GM19372 (cell line): ENCODE measurements around the gene AP1AR.
"Not testable (repeated sequence)": the region's sequence is repeated elsewhere in the genome, so short reads cannot be mapped to it uniquely, and the experiment has no call there.

Source experiments
- ATAC-seq: cut with Tn5 transposase; IDR thresholded peaks from one replicate; pipeline ENCODE4 v1.9.1; 2021; ENCODE audit warnings: mild to moderate bottlenecking, low read depth, moderate library complexity; ENCODE audit not compliant: unreplicated experiment

Gene AP1AR, protein sequence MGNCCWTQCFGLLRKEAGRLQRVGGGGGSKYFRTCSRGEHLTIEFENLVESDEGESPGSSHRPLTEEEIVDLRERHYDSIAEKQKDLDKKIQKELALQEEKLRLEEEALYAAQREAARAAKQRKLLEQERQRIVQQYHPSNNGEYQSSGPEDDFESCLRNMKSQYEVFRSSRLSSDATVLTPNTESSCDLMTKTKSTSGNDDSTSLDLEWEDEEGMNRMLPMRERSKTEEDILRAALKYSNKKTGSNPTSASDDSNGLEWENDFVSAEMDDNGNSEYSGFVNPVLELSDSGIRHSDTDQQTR

DNA sequence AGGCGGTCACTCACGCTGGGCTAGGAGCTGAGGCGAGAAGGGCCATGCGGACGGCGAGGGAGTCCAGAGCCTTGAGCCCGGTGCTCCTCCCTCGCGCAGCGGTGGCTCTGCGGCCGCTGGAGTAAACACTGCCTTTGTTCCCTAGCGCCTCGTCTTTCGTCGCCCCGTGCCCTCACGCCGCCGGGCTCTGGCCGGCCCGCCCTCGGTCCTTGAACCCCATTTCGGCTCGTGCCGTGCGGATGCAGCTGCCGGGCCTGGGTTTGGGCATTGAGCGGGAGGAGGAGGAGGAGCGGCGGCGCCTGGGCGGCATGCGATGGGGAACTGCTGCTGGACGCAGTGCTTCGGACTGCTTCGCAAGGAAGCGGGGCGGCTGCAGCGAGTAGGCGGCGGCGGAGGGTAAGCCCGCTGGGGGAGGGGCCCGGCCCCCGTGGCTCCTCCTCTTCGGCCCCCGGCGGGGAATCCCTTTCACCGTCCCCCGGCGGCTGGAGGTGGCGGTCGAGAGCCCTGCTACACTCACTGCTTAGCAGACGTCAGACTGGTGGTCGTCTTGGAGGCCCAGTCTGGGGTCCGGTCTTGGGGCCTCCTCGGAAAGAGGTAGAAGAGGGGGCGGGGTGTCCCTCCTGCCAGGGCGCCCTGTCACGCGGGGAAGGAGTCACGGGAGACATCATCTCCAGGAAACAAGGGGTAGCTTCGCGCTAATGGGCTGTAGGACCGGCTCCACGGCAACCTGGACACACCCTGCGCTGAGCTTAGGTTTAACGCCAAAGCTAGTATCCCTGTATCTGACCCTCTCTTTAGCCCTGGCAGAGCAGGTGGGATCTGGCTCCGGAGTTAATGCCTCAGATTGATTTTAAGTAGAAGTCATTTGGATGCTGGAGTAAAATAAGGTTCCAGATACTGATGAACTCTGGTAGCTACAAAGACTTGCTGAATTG, at the start of gene AP1AR:
TSS of gene AP1AR (plus strand) at position 9 of the 935 bp plus-strand sequence. CDS start at position 314, 305 bp downstream.
- ATAC-seq = peak; percentile 54

DNA sequence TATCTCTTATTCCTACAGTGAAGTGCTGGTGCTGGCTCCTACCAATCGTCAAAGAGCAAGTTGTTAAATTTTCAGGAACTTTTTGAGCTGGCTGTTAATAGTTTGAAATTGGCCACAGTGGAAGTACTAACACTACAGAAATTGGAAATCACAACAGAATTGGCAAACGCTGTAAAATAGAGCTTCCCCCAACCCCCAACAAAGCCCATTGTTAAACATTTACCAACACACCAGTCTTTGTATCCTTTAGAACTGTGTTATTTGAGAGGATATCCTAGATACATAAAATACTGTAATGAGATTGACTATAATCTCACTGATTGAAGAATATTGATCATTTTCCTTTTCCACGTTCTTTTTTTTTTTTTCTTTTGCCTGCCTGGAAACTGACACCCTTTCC, 49.0 kb upstream of the AP1AR start:
- ATAC-seq = no peak

DNA sequence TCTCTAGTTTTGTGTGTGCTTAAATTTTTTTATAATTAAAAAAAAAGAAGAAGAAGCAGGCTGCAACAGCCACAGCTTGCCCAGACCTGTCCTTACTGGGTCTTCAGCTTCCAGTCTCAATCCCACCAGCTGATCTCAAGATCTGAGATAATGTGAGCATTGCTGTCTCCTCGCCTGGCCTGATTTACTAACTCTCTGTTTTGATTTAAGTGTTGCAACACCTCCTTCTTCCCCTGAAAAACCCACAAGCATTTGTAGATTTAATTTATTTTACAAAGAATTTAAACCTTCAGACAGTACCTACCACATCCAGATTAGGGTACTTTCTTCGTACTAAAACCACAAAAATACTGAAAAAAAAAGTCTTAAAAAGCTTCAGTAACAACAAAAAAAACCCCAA, 48.3 kb upstream of the AP1AR start:
- no peak for ATAC-seq

DNA sequence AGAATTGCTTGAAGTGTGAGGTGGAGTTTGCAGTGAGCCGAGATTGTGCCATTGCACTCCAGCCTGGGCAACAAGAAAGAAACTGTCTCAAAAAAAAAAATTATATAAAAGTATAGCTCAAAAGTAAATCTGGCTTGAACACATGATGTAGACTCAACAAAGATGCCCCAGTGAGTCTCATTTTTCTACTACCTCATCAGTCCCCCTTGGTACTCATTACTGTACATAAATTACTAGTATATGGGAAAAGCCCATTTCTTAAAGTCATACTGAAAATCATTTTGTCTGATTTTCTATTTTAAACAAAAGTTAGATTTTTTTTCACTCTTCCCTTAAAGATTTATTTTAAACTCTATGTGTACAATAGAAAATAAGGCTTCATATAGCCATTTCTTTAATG, 47.1 kb upstream of the AP1AR start:
- ATAC-seq = no peak

DNA sequence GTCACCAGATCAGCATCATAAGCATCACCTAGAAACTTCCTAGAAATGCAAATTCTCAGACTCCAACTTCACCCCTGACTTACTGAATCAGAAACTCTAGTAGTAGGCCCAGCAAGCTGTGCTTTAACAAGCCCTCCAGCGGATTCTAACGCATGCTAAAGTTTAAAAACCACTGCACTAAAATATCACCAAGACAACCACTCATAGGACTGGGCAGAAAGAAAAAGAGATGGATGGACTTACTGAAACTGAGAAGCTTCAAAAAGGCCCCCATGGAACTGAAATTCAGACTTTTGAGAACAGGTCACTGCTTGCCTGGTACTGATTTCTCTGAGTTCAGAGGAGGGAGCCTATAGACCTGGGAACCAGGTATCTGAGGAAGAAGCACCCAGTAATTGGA, 46.3 kb upstream of the AP1AR start:
- ATAC-seq = no peak

DNA sequence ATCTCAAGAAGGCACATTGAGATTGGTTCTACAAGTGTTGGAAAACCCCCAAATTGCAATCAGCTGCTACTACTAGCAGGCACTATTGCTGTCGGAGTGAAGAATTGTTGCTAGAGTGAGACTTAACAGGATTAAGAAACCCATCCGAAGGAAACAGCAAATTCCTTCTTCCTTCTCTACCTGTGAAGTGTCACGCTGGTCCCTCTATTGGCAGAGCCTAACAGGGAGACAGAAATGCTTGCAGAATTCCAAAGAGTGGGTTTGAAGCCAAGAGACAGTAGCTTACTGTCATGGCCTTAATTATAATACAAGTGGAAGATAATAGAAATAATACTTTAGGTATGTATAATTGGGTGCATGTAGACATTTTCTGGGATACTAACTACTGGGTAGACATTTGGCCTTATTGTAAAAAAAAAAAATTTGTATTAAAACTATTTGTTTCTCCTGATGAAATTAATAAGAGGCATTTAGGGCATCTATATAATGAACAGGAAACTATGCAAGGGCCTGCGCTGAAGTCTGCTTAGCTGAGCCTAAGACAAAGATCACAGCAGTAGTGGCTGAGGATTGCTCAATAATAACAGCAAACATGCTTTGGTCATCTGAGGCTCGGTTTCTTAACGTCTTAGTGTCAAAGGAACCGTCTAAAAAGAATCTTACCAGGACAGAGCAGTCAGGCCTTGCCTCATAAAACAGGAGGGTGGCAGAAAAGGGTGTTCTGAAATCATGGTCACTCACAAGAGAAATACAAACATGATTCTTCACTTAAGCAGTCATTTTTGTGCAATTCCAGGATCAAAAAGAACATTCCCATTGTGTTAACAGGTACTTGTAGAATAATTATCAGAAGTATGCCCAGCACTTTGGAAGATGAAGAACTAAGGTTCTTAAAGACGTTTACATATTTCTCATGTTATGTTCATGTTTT, 45.6 kb upstream of the AP1AR start:
- ATAC-seq = no peak

DNA sequence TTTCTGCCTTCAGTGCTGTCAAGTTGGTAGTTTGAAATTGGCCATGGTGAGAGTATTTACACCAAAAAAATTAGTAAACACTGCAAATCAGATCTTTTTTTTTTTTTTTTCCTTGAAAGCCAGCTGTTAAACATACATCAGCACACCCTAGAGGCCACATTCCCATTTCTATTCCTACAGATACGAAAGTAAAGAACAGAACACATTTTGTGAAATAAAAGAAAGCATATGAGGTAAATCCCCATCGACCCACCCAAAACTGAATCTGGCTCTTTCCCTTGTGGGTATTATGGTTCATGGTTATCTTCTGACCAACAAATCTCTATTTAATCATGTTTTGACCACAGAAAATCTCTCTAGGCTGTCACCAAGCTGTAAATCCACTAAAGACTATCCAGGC, 41.8 kb upstream of the AP1AR start:
- no peak for ATAC-seq

DNA sequence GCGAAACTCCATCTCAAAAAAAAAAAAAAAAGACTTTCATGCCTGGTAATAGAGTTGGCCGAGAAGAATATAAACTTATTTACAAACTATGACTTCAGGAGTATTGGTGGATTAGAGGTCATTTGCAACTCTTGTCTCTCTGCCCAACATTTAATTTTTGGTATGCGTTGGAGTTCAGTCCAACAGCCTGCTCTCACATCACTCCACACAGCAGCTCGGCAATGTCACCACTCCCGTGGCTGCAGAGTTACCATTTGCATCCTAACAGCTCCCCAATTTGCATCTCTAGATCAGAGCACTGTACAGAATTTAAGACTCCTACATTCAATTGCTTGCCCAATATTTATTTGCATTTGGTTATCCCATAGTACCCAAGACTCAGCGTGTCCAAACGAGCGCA, 40.9 kb upstream of the AP1AR start:
- no peak for ATAC-seq

DNA sequence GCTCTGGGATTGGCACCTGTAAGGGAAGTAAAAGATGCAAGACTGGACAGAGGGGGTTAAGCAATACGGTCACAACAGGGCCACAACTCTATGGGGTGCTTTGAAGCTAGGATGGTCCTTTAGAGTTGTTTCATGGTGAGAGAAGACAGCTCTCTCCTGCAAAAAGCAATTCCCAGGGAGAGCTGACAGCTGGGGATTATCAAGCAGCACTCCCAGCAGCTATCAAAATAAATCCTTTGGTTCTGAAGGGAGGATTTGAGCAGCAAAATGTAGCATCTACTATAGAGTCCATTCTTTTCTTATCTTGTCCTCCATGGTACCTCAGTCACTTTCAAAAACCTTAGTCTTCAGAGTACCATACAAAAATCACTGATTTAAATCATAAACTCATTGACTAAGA, 35.1 kb upstream of the AP1AR start:
- no peak for ATAC-seq

DNA sequence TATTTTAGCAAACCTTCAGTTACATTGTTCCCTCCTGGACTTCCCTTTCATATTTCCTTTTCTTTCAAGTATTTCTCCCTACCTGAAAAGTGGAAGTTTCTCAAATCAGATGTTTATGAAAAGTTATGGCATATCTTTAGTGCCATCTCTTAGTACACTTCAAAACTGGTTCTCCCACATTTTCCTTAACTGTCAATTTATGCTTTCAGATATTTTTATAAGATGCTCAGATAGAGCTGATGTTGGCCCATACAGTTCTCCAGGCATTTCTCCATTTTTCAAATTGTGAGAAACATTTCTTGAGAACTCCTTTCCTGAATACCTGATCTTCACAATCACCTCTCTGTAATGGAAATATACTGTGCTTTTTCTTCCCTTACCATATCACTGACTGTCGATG, 32.5 kb upstream of the AP1AR start:
- ATAC-seq = peak; percentile 7

DNA sequence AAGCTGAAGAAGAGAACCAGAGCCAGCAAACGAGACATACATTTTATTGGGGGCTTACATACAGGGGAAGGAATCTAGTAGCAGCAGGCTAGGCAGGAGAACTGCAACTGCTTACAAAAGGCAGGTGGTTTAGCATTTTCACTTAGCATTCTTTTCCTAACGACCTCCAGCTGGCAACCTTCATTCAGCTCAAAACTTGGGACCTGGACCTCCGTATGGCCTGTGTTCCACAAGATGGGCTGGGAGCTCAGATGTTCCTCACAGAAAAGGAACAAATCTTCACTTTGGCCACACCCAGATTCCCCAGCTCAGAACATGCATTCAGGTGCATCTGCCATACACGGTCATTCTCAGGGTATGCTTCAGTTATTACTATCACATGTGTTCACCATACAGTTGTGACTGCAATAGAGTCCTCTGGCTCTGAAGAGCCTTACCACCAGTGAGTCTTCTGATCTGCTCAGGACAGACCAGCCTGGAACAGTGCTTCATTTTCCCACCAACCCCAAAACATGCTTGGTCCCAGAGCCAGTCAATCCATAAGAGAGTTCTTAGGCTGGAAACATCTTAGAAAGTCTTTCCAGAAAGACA, 29.6 kb upstream of the AP1AR start:
- ATAC-seq = no peak

DNA sequence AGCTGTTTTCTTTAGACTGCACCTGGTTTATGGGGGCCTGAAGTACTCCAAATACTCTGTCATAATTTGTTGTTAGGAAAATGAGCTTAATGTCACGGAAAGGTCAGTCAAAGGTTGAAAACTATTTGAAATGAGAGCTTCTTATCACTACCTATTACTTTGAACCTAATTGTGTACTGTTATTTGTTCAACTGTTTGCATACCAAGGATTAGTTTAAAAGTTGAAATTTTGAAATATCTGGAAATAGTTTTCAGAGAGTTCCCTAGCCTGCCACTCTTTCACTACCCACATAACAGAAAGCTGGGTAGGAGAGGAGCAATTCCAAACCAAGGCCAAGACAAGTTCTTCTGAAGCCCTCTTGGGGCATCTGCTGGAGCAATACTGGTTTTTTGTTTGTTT, 28.0 kb upstream of the AP1AR start:
- ATAC-seq = no peak

DNA sequence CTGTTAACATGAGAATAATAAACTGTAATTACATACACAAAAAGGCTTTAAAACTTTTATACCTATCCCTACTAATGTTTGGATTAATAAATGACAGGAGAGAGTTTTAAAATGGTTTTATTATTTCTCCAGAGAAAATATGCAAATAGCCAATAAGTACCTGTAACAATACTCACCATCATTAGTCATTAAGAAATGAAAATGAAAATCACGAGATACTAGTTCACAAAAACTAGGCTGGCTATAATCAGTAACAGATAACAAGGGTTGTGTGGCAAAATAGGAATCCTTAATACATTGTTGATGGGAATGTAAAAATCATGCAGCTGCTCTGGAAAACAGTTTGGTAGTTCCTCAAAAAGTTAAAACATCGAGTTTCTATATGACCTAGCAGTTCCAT, 25.2 kb upstream of the AP1AR start:
- ATAC-seq = no peak

DNA sequence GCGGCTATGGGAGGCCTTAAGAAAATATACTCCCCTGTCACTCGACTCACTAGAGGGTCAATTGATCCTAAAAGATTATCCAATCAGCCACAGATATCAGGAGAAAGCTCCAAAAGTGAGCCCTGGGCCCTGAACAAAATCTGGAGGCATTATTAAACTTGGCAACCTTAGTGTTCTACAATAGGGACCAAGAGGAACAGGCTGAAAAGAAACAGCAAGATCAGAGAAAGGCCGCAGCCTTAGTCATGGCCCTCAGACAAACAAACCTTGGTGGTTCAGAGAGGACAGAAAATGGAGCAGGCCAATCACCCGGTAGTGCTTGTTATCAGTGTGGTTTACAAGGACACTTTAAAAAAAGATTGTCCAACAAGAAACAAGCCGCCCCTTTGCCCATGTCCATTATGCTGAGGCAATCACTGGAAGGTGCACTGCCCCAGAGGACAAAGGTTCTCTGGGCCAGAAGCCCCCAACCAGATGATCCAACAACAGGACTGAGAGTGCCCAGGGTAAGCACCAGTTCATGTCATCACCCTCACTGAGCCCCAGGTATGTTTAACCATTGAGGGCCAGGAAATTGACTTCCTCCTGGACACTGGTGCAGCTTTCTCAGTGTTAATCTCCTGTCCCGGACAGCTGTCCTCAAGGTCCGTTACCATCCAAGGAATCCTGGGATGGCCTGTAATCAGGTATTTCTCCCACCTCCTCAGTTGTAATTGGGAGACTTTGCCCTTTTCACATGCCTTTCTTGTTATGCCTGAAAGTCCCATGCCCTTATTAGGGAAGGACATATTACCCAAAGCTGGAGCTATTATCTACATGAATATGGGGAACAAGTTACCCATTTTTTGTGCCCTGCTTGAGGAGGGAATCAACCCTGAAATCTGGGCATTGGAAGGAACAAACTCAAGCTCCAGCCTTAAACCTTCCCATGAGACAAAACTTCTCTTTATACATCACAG, 23.2 kb upstream of the AP1AR start:
- not testable (repeated sequence) for ATAC-seq

DNA sequence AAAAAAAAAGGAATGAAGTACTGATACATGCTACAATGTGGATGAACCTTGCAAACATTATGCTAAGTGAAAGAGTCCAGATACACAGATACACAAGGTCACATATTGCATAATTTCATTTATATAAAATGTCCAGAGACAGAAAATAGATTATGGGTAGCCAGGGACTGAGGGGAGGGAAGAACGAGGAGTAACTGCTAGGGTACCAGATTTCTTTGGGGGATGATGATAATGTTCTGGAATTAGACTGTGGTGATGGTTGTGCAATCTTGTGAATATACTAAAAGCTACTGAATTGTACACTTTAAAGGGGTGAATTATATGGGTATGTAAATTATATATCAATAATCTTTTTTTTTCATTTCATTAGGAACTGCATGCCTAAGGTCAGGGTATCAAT, 20.8 kb upstream of the AP1AR start:
- no peak for ATAC-seq

DNA sequence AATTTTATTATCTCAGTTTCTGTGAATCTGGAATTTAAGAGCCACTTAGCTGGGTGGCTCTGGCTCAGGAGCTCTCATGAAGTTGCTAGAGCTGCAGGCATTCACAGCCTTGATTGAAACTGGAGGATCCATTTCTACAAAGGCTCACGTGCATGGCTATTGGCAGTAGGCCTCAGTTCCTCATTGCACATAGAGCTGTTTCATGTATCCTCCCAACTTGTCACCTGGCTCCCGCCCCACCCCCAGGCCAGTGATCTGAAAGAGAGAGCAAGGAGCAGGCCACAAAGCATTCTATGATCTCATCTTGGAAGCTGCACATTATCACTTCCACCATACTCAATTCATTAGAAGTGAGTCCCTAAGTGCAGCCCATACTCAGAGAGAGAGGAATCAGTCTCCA, 18.5 kb upstream of the AP1AR start:
- no peak for ATAC-seq

DNA sequence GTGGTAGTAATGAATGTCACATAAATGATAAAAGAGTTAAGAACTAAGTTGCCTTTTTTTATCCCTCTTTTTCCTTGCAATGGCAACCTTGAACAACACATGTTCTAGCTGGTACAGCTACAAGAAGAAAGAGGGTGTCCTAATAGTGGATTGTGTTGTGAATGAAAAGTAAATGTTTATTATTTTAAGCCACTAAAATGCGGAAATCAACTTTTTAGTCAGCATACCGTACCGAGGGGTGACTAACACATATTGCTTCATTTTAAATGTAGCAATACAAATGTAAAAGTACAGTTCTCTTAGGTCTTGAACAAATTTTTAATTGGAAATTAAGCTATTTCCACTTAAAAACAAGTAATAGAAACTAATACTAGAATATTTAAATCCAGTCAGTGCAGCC, 17.7 kb upstream of the AP1AR start:
- ATAC-seq = no peak

DNA sequence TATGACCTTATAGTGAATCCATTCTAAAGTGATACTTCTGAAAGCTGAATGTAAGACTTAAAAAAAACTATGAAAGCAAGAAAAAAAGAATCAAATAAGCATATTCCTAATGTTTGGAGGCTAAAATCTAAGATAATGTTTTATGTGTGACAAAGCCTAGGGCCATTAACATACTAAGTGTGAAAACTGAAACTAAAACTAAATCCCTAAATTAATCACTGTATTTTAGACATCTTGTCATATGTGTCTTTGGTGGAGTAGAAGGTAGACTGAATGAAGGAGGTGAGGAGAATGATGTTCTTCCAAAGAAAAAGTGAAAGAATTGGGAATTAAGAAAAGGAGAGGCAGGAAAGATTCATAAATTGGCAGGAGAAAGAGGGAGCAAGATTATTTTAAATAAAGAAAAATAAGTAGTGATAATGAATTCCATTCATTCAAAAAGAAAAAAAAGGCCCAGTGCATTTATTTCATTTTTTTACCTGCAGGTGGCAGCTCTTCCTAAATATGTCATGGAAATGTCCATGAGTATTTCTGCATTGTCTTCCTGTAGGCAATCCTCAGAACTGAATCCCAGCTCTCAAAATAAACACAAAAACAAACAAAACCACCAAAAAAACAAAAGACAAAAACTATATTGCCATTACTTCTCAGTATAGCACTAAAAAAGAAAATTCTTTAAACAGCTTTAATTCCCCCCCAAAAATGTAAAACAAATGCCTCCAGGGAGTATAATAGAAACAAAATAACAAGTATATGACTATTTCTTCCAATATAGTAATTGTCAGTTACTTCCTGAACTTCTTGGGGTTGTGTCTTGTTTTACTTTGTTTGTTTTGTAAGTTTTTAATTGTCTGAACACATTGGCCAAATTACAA, 17.0 kb upstream of the AP1AR start:
- no peak for ATAC-seq
